Measurements from ENCODE around the gene SYTL3. TPM values are rescaled to one million over a fixed set of nuclear protein-coding genes. Genes with fewer than 3 reads are reported as not detected.
"Not testable (repeated sequence)": the region's sequence is repeated elsewhere in the genome, so short reads cannot be mapped to it uniquely, and the experiment has no call there.

Gene SYTL3
- total and polyA plus RNA-seq, 2 donors (not counting 1 experiment from before 2014, with no cell fraction given), result 1.1 to 5.4 TPM

GRCh38 chr6:158648682-158649131, 1.1 kb upstream of the SYTL3 start:
- H3K4me1 ChIP-seq (ENCODE audit: control insufficient read depth in 2 of 2, insufficient read depth in 2 of 2, low read length in 2 of 2), result peaks cover 15 to 27% of the 10 kb centered on the region in 2 donors
- H3K27ac Mint-ChIP-seq, result peak overlapping the region; percentile 98
- H3K9ac ChIP-seq (ENCODE audit: low read length), result no peak overlapping the region
- intact Hi-C loops (cut with micrococcal nuclease), result loop anchor here (5.0 to 10.0 kb wide), 3 partner anchors 39 to 824 kb away; partner anchors contain the start of gene SNX9
- H3K27me3 Mint-ChIP-seq, result no peaks in the 10 kb centered on the region
- H3K4me3 Mint-ChIP-seq, result no peak overlapping the region
- no peak for DNase-seq
- no peak overlapping the region for H3K4me3 ChIP-seq (ENCODE audit: control extremely low read depth in 1 of 5, extremely low read depth in 1 of 5, insufficient read depth in 1 of 5, low read depth in 2 of 5, low read length in 4 of 5)
- H3K4me2 ChIP-seq (replicated peaks; ENCODE audit: low read depth, low read length, poor library complexity, severe bottlenecking), result peak overlapping the region; percentile 67
- no peak for ATAC-seq (ENCODE audit: low read depth)
- ChIA-PET POLR2A (no interaction called here), CTCF (interaction anchor here (3.5 to 3.9 kb wide), 2 partner anchors 12 to 42 kb away, joined by 17 to 36 read pairs; no protein-coding TSS in a partner anchor)
- TF ChIP-seq, protein P1, sequence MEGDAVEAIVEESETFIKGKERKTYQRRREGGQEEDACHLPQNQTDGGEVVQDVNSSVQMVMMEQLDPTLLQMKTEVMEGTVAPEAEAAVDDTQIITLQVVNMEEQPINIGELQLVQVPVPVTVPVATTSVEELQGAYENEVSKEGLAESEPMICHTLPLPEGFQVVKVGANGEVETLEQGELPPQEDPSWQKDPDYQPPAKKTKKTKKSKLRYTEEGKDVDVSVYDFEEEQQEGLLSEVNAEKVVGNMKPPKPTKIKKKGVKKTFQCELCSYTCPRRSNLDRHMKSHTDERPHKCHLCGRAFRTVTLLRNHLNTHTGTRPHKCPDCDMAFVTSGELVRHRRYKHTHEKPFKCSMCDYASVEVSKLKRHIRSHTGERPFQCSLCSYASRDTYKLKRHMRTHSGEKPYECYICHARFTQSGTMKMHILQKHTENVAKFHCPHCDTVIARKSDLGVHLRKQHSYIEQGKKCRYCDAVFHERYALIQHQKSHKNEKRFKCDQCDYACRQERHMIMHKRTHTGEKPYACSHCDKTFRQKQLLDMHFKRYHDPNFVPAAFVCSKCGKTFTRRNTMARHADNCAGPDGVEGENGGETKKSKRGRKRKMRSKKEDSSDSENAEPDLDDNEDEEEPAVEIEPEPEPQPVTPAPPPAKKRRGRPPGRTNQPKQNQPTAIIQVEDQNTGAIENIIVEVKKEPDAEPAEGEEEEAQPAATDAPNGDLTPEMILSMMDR (IDR thresholded peaks at IDR 0.05), result no peak
- TF ChIP-seq EZH2 (IDR thresholded peaks at IDR 0.05; ENCODE audit: borderline replicate concordance, insufficient read depth, low read depth, low read length, poor library complexity, severe bottlenecking), result no peak
- H3K9me3 Mint-ChIP-seq (ENCODE audit: insufficient read depth), result no peaks in the 10 kb centered on the region
- H3K79me2 ChIP-seq (ENCODE audit: control insufficient read depth, insufficient read depth, low read length), result peaks cover 8% of the 10 kb centered on the region
- H3K27me3 ChIP-seq (replicated peaks in 1 of 4; ENCODE audit: control extremely low read depth in 1 of 4, control insufficient read depth in 3 of 4, insufficient read depth in 4 of 4, low read length in 3 of 4), result no peaks in the 10 kb centered on the region
- 70% methylated on average over 1 of the region's 5 CpGs for WGBS (ENCODE audit: insufficient coverage)
- H3K36me3 ChIP-seq (replicated peaks in 1 of 2; ENCODE audit: control extremely low read depth in 1 of 2, control insufficient read depth in 1 of 2, extremely low read depth in 1 of 2, insufficient read depth in 2 of 2, low read length in 1 of 2), result no peaks in the 10 kb centered on the region
- peaks cover 38% of the 10 kb centered on the region for H3K4me1 Mint-ChIP-seq
- no peak overlapping the region for H3K27ac ChIP-seq (ENCODE audit: low read length in 2 of 2)
- no peak overlapping the region for H2AFZ ChIP-seq (ENCODE audit: insufficient read depth, low read depth, low read length, poor library complexity, severe bottlenecking)
- no peaks in the 10 kb centered on the region for H3K9me3 ChIP-seq (ENCODE audit: control extremely low read depth in 1 of 3, control insufficient read depth in 2 of 3, insufficient read depth in 1 of 3, low read length in 2 of 3)
- H4K20me1 ChIP-seq (ENCODE audit: control insufficient read depth, insufficient read depth, low read length, poor library complexity, severe bottlenecking), result no peaks in the 10 kb centered on the region

GRCh38 chr6:158651981-158652737, 2.3 kb downstream of the SYTL3 start:
- intact Hi-C loops (cut with micrococcal nuclease); H3K9ac ChIP-seq (ENCODE audit: low read length); H3K27me3 ChIP-seq (replicated peaks in 1 of 4; ENCODE audit: control extremely low read depth in 1 of 4, control insufficient read depth in 3 of 4, insufficient read depth in 4 of 4, low read length in 3 of 4); H2AFZ ChIP-seq (ENCODE audit: insufficient read depth, low read depth, low read length, poor library complexity, severe bottlenecking); H3K79me2 ChIP-seq (ENCODE audit: control insufficient read depth, insufficient read depth, low read length); H3K4me3 Mint-ChIP-seq; H3K27ac Mint-ChIP-seq; H3K36me3 ChIP-seq (replicated peaks in 1 of 2; ENCODE audit: control extremely low read depth in 1 of 2, control insufficient read depth in 1 of 2, extremely low read depth in 1 of 2, insufficient read depth in 2 of 2, low read length in 1 of 2); H3K27ac ChIP-seq (ENCODE audit: low read length in 2 of 2); ATAC-seq (ENCODE audit: low read depth); H4K20me1 ChIP-seq (ENCODE audit: control insufficient read depth, insufficient read depth, low read length, poor library complexity, severe bottlenecking); H3K4me2 ChIP-seq (replicated peaks; ENCODE audit: low read depth, low read length, poor library complexity, severe bottlenecking); H3K9me3 Mint-ChIP-seq (ENCODE audit: insufficient read depth); DNase-seq; H3K9me3 ChIP-seq (ENCODE audit: control extremely low read depth in 1 of 3, control insufficient read depth in 2 of 3, insufficient read depth in 1 of 3, low read length in 2 of 3); H3K4me3 ChIP-seq (ENCODE audit: control extremely low read depth in 1 of 5, extremely low read depth in 1 of 5, insufficient read depth in 1 of 5, low read depth in 2 of 5, low read length in 4 of 5): not testable (repeated sequence)
- peaks cover 29% of the 10 kb centered on the region for H3K4me1 Mint-ChIP-seq
- ChIA-PET POLR2A (interaction anchor here (0.6 kb wide), 2 partner anchors 443 to 1277 kb away, joined by 3 to 8 read pairs; no protein-coding TSS in a partner anchor), CTCF (interaction anchor here (1.2 to 3.9 kb wide), 3 partner anchors 8 to 37 kb away, joined by 3 to 36 read pairs (median 3); no protein-coding TSS in a partner anchor)
- peaks cover 15% of the 10 kb centered on the region for H3K27me3 Mint-ChIP-seq
- H3K4me1 ChIP-seq (ENCODE audit: control insufficient read depth in 2 of 2, insufficient read depth in 2 of 2, low read length in 2 of 2), result peaks cover 18 to 19% of the 10 kb centered on the region in 2 donors
- WGBS (ENCODE audit: insufficient coverage), result 84% methylated on average over 13 of the region's 17 CpGs

Data from B cell (primary cell).